Neuronal stem cell (in vitro differentiated cells): Measurements from ENCODE around the gene ITPKC.

ENCODE experiments used
- DNase-seq: peaks from one replicate; pipeline ENCODE4 v3.0.0-alpha.2; 2013; ENCODE audit warnings: low spot score
- H2AFZ ChIP-seq: one replicate; pipeline ENCODE4 v1.6.1; 2013; ENCODE audit warnings: mild to moderate bottlenecking, low read length, inconsistent platforms
- H2AK5ac ChIP-seq: 2 replicates; pipeline ENCODE4 v1.6.1; 2013; ENCODE audit warnings: low read depth, mild to moderate bottlenecking, inconsistent platforms, low read length, moderate library complexity, mixed read lengths
- H2BK120ac ChIP-seq: 2 replicates; pipeline ENCODE4 v1.6.1; 2013; ENCODE audit warnings: low read depth, mild to moderate bottlenecking, inconsistent platforms, low read length, moderate library complexity, mixed read lengths
- H2BK12ac ChIP-seq: one replicate; pipeline ENCODE4 v1.6.1; 2013; ENCODE audit warnings: low read length, inconsistent platforms
- H2BK15ac ChIP-seq: 2 replicates; pipeline ENCODE4 v1.6.1; 2013; ENCODE audit warnings: mild to moderate bottlenecking, low read length, inconsistent platforms, mixed read lengths
- H2BK5ac ChIP-seq: one replicate; pipeline ENCODE4 v1.6.1; 2013; ENCODE audit warnings: inconsistent platforms, mild to moderate bottlenecking, low read length, moderate library complexity
- H3K14ac ChIP-seq: one replicate; pipeline ENCODE4 v1.6.1; 2013; ENCODE audit warnings: low read length, inconsistent platforms
- H3K18ac ChIP-seq: 2 replicates; pipeline ENCODE4 v1.6.1; 2013; ENCODE audit warnings: low read length, inconsistent platforms
- H3K23ac ChIP-seq: 2 replicates; pipeline ENCODE4 v1.6.1; 2013; ENCODE audit warnings: low read depth, mild to moderate bottlenecking, mixed read lengths, low read length, inconsistent platforms; ENCODE audit not compliant: poor library complexity
- H3K27ac ChIP-seq: replicated peaks from 3 replicates; pipeline ENCODE4 v1.5.1; 2013; ENCODE audit warnings: low read length, inconsistent platforms
- H3K27me3 ChIP-seq, 3 experiments: 2 replicates each; pipeline ENCODE4 v1.6.1; 2013; ENCODE audit warnings: low read length in 3 of 3, mild to moderate bottlenecking in 2 of 3, inconsistent platforms in 1 of 3, low read depth in 1 of 3, mixed read lengths in 1 of 3, moderate library complexity in 1 of 3; ENCODE audit not compliant: control insufficient read depth in 3 of 3, insufficient read depth in 3 of 3
- H3K36me3 ChIP-seq, 2 donors: replicated peaks in 1 of 2; 2 replicates each; pipeline ENCODE4 v1.6.1; 2013; ENCODE audit warnings: low read length in 2 of 2; ENCODE audit not compliant: control insufficient read depth in 2 of 2, insufficient read depth in 2 of 2
- H3K4ac ChIP-seq: 2 replicates; pipeline ENCODE4 v1.6.1; 2013; ENCODE audit warnings: inconsistent platforms, mild to moderate bottlenecking, low read length, moderate library complexity
- H3K4me1 ChIP-seq, 2 donors: 1 replicate in 1 of 2; 2 replicates in 1 of 2; pipeline ENCODE4 v1.6.1; 2013; ENCODE audit warnings: low read length in 2 of 2, low read depth in 1 of 2; ENCODE audit not compliant: control insufficient read depth in 2 of 2, insufficient read depth in 1 of 2
- H3K4me2 ChIP-seq: one replicate; pipeline ENCODE4 v1.6.1; 2013; ENCODE audit warnings: mild to moderate bottlenecking, low read length, inconsistent platforms; ENCODE audit not compliant: insufficient read depth, poor library complexity, severe bottlenecking
- H3K4me3 ChIP-seq, 2 donors: 2 replicates each; pipeline ENCODE4 v1.5.1; 2013; ENCODE audit warnings: low read length in 2 of 2, mild to moderate bottlenecking in 2 of 2, inconsistent platforms in 1 of 2, moderate library complexity in 1 of 2
- H3K79me1 ChIP-seq: one replicate; pipeline ENCODE4 v1.6.1; 2013; ENCODE audit warnings: low read depth, mild to moderate bottlenecking, inconsistent platforms, low read length, moderate library complexity
- H3K9ac ChIP-seq: one replicate; pipeline ENCODE4 v1.6.1; 2013; ENCODE audit warnings: mild to moderate bottlenecking, low read depth, low read length, inconsistent platforms; ENCODE audit not compliant: poor library complexity
- H3K9me3 ChIP-seq, 2 donors: replicated peaks in 1 of 2; 2 replicates each; pipeline versions ENCODE3 to v1.6.1; 2013; ENCODE audit warnings: low read length in 2 of 2, mild to moderate bottlenecking in 2 of 2, inconsistent platforms in 1 of 2, low read depth in 1 of 2, mixed read lengths in 1 of 2, moderate library complexity in 1 of 2; ENCODE audit not compliant: control insufficient read depth in 2 of 2, insufficient read depth in 1 of 2
- H4K8ac ChIP-seq: one replicate; pipeline ENCODE4 v1.6.1; 2013; ENCODE audit warnings: low read depth, mild to moderate bottlenecking, inconsistent platforms, low read length, moderate library complexity
- H4K91ac ChIP-seq: one replicate; pipeline ENCODE4 v1.6.1; 2013; ENCODE audit warnings: low read length, low read depth, mild to moderate bottlenecking, inconsistent platforms; ENCODE audit not compliant: poor library complexity
- WGBS, 2 donors: extraction: QIAGEN DNeasy Blood & Tissue Kit; methylation state at CpG; one replicate each; pipeline ENCODE4 v1.1.7; 2013; ENCODE audit warnings: missing lambda C conversion rate in 2 of 2, mixed read lengths in 1 of 2; ENCODE audit not compliant: insufficient read length in 2 of 2, insufficient replicate concordance in 1 of 2; ENCODE audit errors: extremely low coverage in 2 of 2; 5-methylcytosine and 5-hydroxymethylcytosine counted together

Gene ITPKC

GRCh38 chr19:40743926-40744325, 27.0 kb downstream of the ITPKC start:
- Histone ChIP-seq H3K4ac (no peak overlapping the region), H4K91ac (peak overlapping the region; percentile 53), H2AK5ac (peak overlapping the region; percentile 19), H2BK15ac (no peak overlapping the region), H3K79me1 (peaks cover 3% of the 10 kb centered on the region), H2AFZ (no peak overlapping the region), H2BK120ac (no peak overlapping the region), H2BK12ac (peak overlapping the region; percentile 60), H3K9ac (peak overlapping the region; percentile 27), H3K4me1 (peaks cover 2 to 3% of the 10 kb centered on the region in 2 donors), H3K27me3 (no peaks in the 10 kb centered on the region), H3K23ac (peak overlapping the region; percentile 69), H3K4me3 (no peak overlapping the region), H3K4me2 (no peak overlapping the region), H3K9me3 (peaks cover 0 to 1% of the 10 kb centered on the region in 2 donors), H3K36me3 (peaks cover 14 to 42% of the 10 kb centered on the region in 2 donors), H3K14ac (no peak overlapping the region), H2BK5ac (peak overlapping the region; percentile 29), H4K8ac (no peak overlapping the region), H3K18ac (no peak overlapping the region), H3K27ac (no peak overlapping the region)
- no peak for DNase-seq
- WGBS, 2 donors: no CpG with 5 or more reads among the region's 10 CpGs

- no peak overlapping the region for H2BK15ac ChIP-seq
- peak overlapping the region; percentile 19 for H2AK5ac ChIP-seq
- H3K18ac ChIP-seq: no peak overlapping the region
- no peaks in the 10 kb centered on the region for H3K79me1 ChIP-seq
- no peak overlapping the region for H2BK12ac ChIP-seq
- H3K9ac ChIP-seq: no peak overlapping the region
- no peak overlapping the region for H4K8ac ChIP-seq
- no peak overlapping the region for H3K4me3 ChIP-seq
- no peak overlapping the region for H3K27ac ChIP-seq
- H3K14ac ChIP-seq: no peak overlapping the region
- no peak overlapping the region for H2BK5ac ChIP-seq
- H2BK120ac ChIP-seq: no peak overlapping the region
- H3K4me1 ChIP-seq: peaks cover 9 to 10% of the 10 kb centered on the region in 2 donors
- no peak overlapping the region for H4K91ac ChIP-seq
- H3K4ac ChIP-seq: no peak overlapping the region
- no peak overlapping the region for H2AFZ ChIP-seq
- H3K36me3 ChIP-seq: peaks cover 7 to 34% of the 10 kb centered on the region in 2 donors
- no CpG with 5 or more reads among the region's 17 CpGs for WGBS, 2 donors
- no peak for DNase-seq
- H3K9me3 ChIP-seq: peaks cover 0 to 1% of the 10 kb centered on the region in 2 donors
- H3K27me3 ChIP-seq: no peaks in the 10 kb centered on the region
- H3K4me2 ChIP-seq: no peak overlapping the region
- no peak overlapping the region for H3K23ac ChIP-seq
These were observed 27.9 kb downstream of the ITPKC start for GRCh38 chr19:40744554-40745401.

GRCh38 chr19:40745402-40745780, 28.5 kb downstream of the ITPKC start:
- Histone ChIP-seq H3K4ac (no peak overlapping the region), H3K4me3 (no peak overlapping the region), H2AFZ (no peak overlapping the region), H3K27me3 (no peaks in the 10 kb centered on the region), H3K79me1 (no peaks in the 10 kb centered on the region), H2BK120ac (no peak overlapping the region), H3K9ac (no peak overlapping the region), H3K18ac (no peak overlapping the region), H3K14ac (no peak overlapping the region), H2BK15ac (no peak overlapping the region), H3K4me1 (peaks cover 9 to 12% of the 10 kb centered on the region in 2 donors), H2BK5ac (no peak overlapping the region), H2AK5ac (no peak overlapping the region), H3K23ac (no peak overlapping the region), H4K8ac (no peak overlapping the region), H3K4me2 (no peak overlapping the region), H3K9me3 (peaks cover 0 to 1% of the 10 kb centered on the region in 2 donors), H3K36me3 (peaks cover 6 to 30% of the 10 kb centered on the region in 2 donors), H3K27ac (no peak overlapping the region), H4K91ac (no peak overlapping the region), H2BK12ac (no peak overlapping the region)
- WGBS, 2 donors: no CpG with 5 or more reads among the region's 7 CpGs
- DNase-seq: no peak

- no peak overlapping the region for H3K23ac ChIP-seq
- no peak overlapping the region for H3K9ac ChIP-seq
These were observed 30.6 kb downstream of the ITPKC start for GRCh38 chr19:40747536-40747935.

More at GRCh38 chr19:40747536-40747935, 30.6 kb downstream of the ITPKC start:
- Histone ChIP-seq H3K4me2 (no peak overlapping the region), H2AK5ac (no peak overlapping the region), H2BK120ac (no peak overlapping the region), H4K91ac (no peak overlapping the region), H3K27me3 (no peaks in the 10 kb centered on the region), H3K4me1 (peaks cover 9 to 12% of the 10 kb centered on the region in 2 donors), H2AFZ (no peak overlapping the region), H3K36me3 (peaks cover 2 to 19% of the 10 kb centered on the region in 2 donors), H3K14ac (no peak overlapping the region), H4K8ac (no peak overlapping the region), H3K27ac (no peak overlapping the region), H3K4me3 (no peak overlapping the region), H2BK12ac (no peak overlapping the region), H3K18ac (no peak overlapping the region), H3K4ac (no peak overlapping the region), H2BK5ac (no peak overlapping the region), H3K79me1 (peaks cover 2% of the 10 kb centered on the region), H2BK15ac (no peak overlapping the region), H3K9me3 (no peaks in the 10 kb centered on the region)
- DNase-seq: no peak
- no CpG with 5 or more reads among the region's 7 CpGs for WGBS, 2 donors
